Pancreas (tissue), 10 donors: ENCODE measurements around the gene ARHGAP33. TPM values are rescaled to one million over a fixed set of nuclear protein-coding genes. Genes with fewer than 3 reads are reported as not detected.

ENCODE experiments used
- ATAC-seq, 4 donors: fragments of 200-7000 bp; cut with Tn5 transposase; one replicate each; pipeline versions ENCODE4 v1.8.0 to v1.9.1; 2020; ENCODE audit warnings: mild to moderate bottlenecking in 4 of 4, moderate library complexity in 4 of 4
- DNase-seq, 6 donors: peaks; one replicate each; pipeline ENCODE4 v3.0.0-alpha.2; 2020
- FAIRE-seq: peaks from 2 replicates; lab custom pipeline; 2012; peaks lifted over from hg19 to GRCh38; lab: Jason Lieb, UNC
- H3K27ac ChIP-seq, 4 donors: fragments of 200-600 bp; sonication (generic); 1 replicate in 3 of 4; 2 replicates in 1 of 4; pipeline versions ENCODE4 v1.5.0 to v1.8.0; 2020
- H3K27me3 ChIP-seq, 4 donors: fragments of 200-600 bp; one replicate each; pipeline ENCODE4 v1.8.0; 2021
- H3K36me3 ChIP-seq, 3 donors: fragments of 200-600 bp; sonication (generic) in 1 of 3; one replicate each; pipeline versions ENCODE4 v1.5.0 to v1.8.0; 2020 to 2021
- H3K4me1 ChIP-seq, 3 donors: fragments of 200-600 bp; one replicate each; pipeline ENCODE4 v1.8.0; 2021
- H3K4me3 ChIP-seq, 4 donors: fragments of 200-600 bp; sonication (generic) in 2 of 4; one replicate each; pipeline versions ENCODE4 v1.5.0 to v1.8.0; 2020 to 2021
- H3K9me3 ChIP-seq, 4 donors: fragments of 200-600 bp; one replicate each; pipeline ENCODE4 v1.8.0; 2021
- WGBS, 2 donors: extraction: QIAGEN DNeasy Blood & Tissue Kit; methylation state at CpG; one replicate each; pipeline ENCODE4 v1.1.7; 2013; 5-methylcytosine and 5-hydroxymethylcytosine counted together
- intact Hi-C, 3 donors: fragments of 100-400 bp; cut with DNase I; formaldehyde crosslinking; loops; one replicate each; pipeline versions ENCODE4 v1.11.1 to v1.14.2; 2022
- polyA plus RNA-seq, 2 donors: library from polyadenylated mRNA; stranded (reverse); fragments of 200-250 nt; gene quantifications; one replicate each; pipeline ENCODE4 v1.2.3, GENCODE V29; 2013
- total RNA-seq, 6 donors: library from RNA; stranded (reverse); fragmentation: NEBNext Ultra II Directional in 4 of 6; extraction: Animal tissue kit (Norgen Biotek cat#: 25700) in 4 of 6; gene quantifications; one replicate each; pipeline versions ENCODE4 v1.2.1 to v1.2.4, GENCODE V29; 2021 to 2023
- TF ChIP-seq, protein P1 (sequence below), 4 donors: fragments of 200-600 bp; sonication (generic) in 3 of 4; IDR thresholded peaks; one replicate each; pipeline versions ENCODE4 v1.5.0 to v1.8.0; 2021; ENCODE audit warnings: antibody characterized with exemption in 4 of 4
- donor health status: healthy with polysubstance abuse.
- donor health status: DM: no; HTN: no; CAD: no; lungs with moderate emphysema.
- donor health status: DM: no; HTN: no; CAD: no.
- donor health status: control.
- donor health status: control.
- donor health status: Bipolar disorder and iron deficiency.
- donor health status: DM: yes; HTN: yes; CAD: no.
- donor health status: DM: no; HTN: no; CAD: no.
- donor health status: DM: no; HTN: no; CAD: no.
- donor health status: DM: yes; HTN: yes; CAD: no.

Gene ARHGAP33
- total and polyA plus RNA-seq, 8 donors: 2.7 to 39.6 (median 10.0) TPM

DNA sequence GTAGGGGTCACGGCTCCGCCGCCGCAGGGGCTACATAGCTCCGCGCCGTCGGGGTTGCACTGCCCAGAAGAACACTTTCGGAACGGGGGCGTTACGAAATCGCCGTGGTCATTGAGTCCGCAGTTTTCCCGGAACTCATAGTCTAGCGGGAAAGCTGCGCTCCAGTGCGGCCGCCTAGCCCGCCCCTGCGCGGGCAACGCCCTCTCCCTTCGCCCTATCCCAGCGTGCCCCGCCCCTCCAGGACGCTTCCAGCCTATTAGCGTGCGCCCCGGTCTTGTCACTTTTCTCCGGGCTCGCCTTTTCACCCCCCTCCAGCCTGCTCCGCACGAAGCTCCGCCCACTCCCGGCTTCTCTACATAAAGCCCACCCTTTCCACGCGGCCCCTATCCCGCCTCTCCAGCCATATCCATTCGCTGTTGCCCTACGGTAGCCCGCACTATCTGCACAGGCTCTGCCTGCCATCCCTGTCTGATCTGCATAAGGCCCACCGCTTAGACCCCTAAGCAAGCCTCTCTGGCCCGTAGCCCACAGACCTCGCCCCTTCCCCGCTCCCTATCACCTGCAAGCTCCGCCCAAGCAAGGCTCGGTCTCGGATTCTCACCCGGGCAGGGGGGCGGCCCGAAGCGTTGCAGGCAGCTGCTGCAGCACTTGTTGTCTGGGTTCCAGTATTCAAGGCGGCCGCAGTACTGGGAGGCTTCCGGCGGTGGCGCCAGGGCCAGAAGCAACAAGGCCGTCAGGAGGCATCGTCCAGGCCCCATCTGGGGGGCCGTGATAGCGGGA lies 34.8 kb upstream of the ARHGAP33 start:
- TF ChIP-seq, protein P1, sequence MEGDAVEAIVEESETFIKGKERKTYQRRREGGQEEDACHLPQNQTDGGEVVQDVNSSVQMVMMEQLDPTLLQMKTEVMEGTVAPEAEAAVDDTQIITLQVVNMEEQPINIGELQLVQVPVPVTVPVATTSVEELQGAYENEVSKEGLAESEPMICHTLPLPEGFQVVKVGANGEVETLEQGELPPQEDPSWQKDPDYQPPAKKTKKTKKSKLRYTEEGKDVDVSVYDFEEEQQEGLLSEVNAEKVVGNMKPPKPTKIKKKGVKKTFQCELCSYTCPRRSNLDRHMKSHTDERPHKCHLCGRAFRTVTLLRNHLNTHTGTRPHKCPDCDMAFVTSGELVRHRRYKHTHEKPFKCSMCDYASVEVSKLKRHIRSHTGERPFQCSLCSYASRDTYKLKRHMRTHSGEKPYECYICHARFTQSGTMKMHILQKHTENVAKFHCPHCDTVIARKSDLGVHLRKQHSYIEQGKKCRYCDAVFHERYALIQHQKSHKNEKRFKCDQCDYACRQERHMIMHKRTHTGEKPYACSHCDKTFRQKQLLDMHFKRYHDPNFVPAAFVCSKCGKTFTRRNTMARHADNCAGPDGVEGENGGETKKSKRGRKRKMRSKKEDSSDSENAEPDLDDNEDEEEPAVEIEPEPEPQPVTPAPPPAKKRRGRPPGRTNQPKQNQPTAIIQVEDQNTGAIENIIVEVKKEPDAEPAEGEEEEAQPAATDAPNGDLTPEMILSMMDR (IDR thresholded peaks at IDR 0.05): no peak
- Histone ChIP-seq H3K27me3 (no peaks in the 10 kb centered on the region), H3K36me3 (peaks cover 0 to 10% (median 5%) of the 10 kb centered on the region in 3 donors), H3K9me3 (no peaks in the 10 kb centered on the region), H3K27ac (peak overlapping the region; percentile 78 to 85 (median 82)), H3K4me3 (peak overlapping the region; percentile 27 to 60 (median 54)), H3K4me1 (peaks cover 4 to 10% (median 7%) of the 10 kb centered on the region in 3 donors)
- WGBS, 2 donors: 0 to 1% methylated on average over 59 to 63 of the region's 63 CpGs
- intact Hi-C loops: no loop called here
- ATAC-seq (peak; percentile 77 to 88 (median 82)), FAIRE-seq (no peak), DNase-seq (peak; percentile 96 to 99 (median 98))

DNA sequence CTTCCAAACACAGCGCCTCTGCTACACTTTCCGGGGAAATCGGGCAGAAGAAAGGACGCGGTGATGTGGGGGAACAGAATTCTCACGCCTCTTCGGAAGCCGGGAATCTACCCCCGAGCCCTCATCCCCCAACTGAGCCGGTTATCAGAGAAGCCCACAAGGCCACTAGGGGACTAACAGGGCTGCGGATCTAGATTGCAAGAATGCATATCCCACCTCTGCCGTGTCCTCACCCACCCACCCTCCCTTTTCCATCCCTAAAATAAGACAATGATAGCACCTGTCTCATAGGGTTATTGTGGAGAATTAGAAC lies 34.2 kb upstream of the ARHGAP33 start:
- ATAC-seq (no peak), DNase-seq (no peak), FAIRE-seq (no peak)
- intact Hi-C loops: no loop called here
- Histone ChIP-seq H3K27me3 (no peaks in the 10 kb centered on the region), H3K27ac (peak overlapping the region; percentile 78 to 85 (median 82)), H3K4me3 (peak overlapping the region; percentile 26 to 60 (median 41)), H3K9me3 (no peaks in the 10 kb centered on the region), H3K4me1 (peaks cover 4 to 10% (median 8%) of the 10 kb centered on the region in 3 donors), H3K36me3 (peaks cover 0 to 10% (median 5%) of the 10 kb centered on the region in 3 donors)
- TF ChIP-seq, protein P1 (IDR thresholded peaks at IDR 0.05): no peak
- 3 to 4% methylated on average over 12 of the region's 12 CpGs for WGBS, 2 donors

DNA sequence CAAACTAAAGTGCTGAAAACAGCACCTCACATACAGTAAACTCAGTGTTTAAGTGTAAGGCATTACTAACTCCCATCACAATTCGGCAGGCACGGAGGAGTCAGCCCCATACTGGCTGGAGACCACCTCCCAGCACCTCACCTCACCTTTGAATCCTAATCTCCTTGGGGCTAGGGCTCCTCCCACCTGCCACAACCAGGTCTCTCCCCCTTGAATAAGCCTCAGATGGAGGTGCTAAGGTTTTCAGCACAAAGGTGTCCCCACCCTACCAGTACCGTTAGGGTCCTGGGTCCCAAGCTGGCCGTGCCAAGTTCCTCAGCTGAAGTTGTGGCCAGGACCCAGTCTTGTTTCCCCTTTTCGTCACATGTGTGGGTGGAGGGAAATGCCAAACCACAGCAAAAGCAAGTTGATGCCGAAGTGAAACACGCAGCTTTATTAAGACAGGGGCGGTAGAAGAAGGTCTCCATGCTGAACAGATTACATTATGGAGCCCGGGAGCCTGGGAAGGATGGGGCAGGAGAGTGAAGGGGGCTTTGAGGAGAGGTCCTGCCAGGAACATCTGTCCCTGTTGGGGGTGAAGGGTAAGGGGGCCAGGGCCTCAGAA lies 33.1 kb upstream of the ARHGAP33 start, which contains the start of gene IGFLR1:
Gene IGFLR1, minus strand, starts transcription at position 332 of the 604 bp plus-strand sequence. CDS start 1,272 bp downstream, outside the sequence.
- Histone ChIP-seq H3K27me3 (no peaks in the 10 kb centered on the region), H3K36me3 (peaks cover 0 to 5% (median 3%) of the 10 kb centered on the region in 3 donors), H3K27ac (peak within 1 kb of the TSS; percentile 78 to 85 (median 82)), H3K9me3 (no peaks in the 10 kb centered on the region), H3K4me3 (peak within 1 kb of the TSS in 2 of 4 donors; percentile 55 to 60), H3K4me1 (peaks cover 4 to 13% (median 10%) of the 10 kb centered on the region in 3 donors)
- peak in 1 of 6 donors; percentile 30 for DNase-seq
- no peak for ATAC-seq
- TF ChIP-seq, protein P1 (IDR thresholded peaks at IDR 0.05): no peak
- no peak for FAIRE-seq
- WGBS, 2 donors: 84 to 91% methylated on average over 9 of the region's 9 CpGs
- intact Hi-C loops: no loop called here

DNA sequence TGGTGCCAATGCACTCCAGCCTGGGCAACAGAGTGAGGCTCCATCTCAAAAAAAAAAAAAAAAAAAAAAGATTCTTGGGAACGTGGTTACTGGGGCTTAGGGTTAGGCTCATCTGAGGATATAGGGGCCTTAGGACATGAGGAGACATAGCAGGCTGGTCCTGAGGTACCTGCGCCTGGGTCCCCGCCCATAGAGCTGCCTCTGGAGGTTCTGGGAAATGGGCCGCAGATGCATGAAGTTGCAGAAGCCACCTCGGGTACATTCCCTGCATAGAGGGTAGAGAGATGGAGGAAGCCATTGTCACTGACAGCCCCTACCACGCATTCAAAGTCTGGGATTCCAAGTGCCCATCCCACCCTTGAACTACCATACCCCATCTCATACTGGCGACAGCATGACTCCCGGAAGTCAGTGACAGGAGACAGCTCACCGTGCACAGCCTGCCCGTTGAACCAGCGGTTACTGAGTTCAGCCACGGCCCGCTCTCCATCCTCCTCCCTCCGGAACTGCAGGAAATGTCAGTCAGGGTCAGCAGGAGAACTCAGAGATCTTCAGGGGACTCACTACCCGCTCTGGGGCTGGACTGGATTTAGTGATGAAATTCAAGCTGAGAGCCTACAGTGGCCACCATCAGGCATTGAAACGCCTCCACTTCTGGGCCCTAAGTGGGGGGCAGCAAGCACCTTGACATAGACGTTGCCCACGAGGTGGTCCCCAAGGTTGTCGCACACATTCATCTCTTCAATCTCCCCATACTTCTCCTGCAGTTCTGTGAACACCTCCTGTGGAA lies 31.5 kb upstream of the ARHGAP33 start:
- no peak for FAIRE-seq
- 84 to 87% methylated on average over 19 of the region's 19 CpGs for WGBS, 2 donors
- ATAC-seq: no peak
- Histone ChIP-seq H3K4me1 (peaks cover 7 to 16% (median 10%) of the 10 kb centered on the region in 3 donors), H3K9me3 (no peaks in the 10 kb centered on the region), H3K27me3 (no peaks in the 10 kb centered on the region), H3K36me3 (no peaks in the 10 kb centered on the region), H3K4me3 (peak overlapping the region in 1 of 4 donors; percentile 85), H3K27ac (no peak overlapping the region)
- peak in 2 of 6 donors; percentile 42 to 43 for DNase-seq
- TF ChIP-seq, protein P1 (IDR thresholded peaks at IDR 0.05): no peak
- intact Hi-C loops: no loop called here
